Body of pancreas (tissue), 4 donors: ENCODE measurements around the gene NOX1.
"Not testable (repeated sequence)": the region's sequence is repeated elsewhere in the genome, so short reads cannot be mapped to it uniquely, and the experiment has no call there.

ENCODE experiments used
- CTCF ChIP-seq, 7 experiments: fragments of 450-650 bp in 4 of 7; fragments of 200-600 bp in 3 of 7; sonication (generic) in 3 of 7; IDR thresholded peaks; one replicate each; pipeline ENCODE4 v1.5.1; 2016 to 2019; ENCODE audit warnings: antibody characterized with exemption in 7 of 7
- POLR2A ChIP-seq, 3 donors: fragments of 450-650 bp; IDR thresholded peaks; one replicate each; pipeline ENCODE4 v1.6.1; 2016; ENCODE audit warnings: antibody characterized with exemption in 3 of 3, mild to moderate bottlenecking in 2 of 3

GRCh38 chrX:100796371-100796770, 77.8 kb downstream of the NOX1 start:
- not testable (repeated sequence) for TF ChIP-seq CTCF, POLR2A (IDR thresholded peaks at IDR 0.05)
